OCI-LY1 (cell line): ENCODE measurements around the gene MYH7.

Experiments
- H2AFZ ChIP-seq: fragments of 200-600 bp; sonication (generic), shearing (Covaris generic); 2 replicates; pipeline ENCODE4 v1.6.0; 2014; ENCODE audit warnings: antibody characterized with exemption, mild to moderate bottlenecking, low read length
- H3F3A ChIP-seq: fragments of 200-600 bp; sonication (generic), shearing (Covaris generic); 2 replicates; pipeline ENCODE4 v1.6.0; 2014; ENCODE audit warnings: mild to moderate bottlenecking, antibody characterized with exemption, low read length, moderate library complexity; ENCODE audit not compliant: insufficient read depth
- H3K27ac ChIP-seq: fragments of 200-600 bp; sonication (generic); 2 replicates; pipeline ENCODE4 v1.5.1; 2014; ENCODE audit warnings: low read length, mixed run types, mild to moderate bottlenecking, low read depth; ENCODE audit not compliant: poor library complexity, severe bottlenecking
- H3K27me3 ChIP-seq: fragments of 200-600 bp; sonication (generic); 2 replicates; pipeline ENCODE4 v1.6.0; 2014; ENCODE audit warnings: antibody characterized with exemption, mild to moderate bottlenecking, low read length, moderate library complexity; ENCODE audit not compliant: insufficient read depth
- H3K36me3 ChIP-seq: fragments of 200-600 bp; sonication (generic); 2 replicates; pipeline ENCODE4 v1.6.1; 2014; ENCODE audit warnings: mild to moderate bottlenecking, antibody characterized with exemption, low read length, moderate library complexity, mixed read lengths; ENCODE audit not compliant: insufficient read depth
- H3K4me1 ChIP-seq: fragments of 200-600 bp; sonication (generic); 2 replicates; pipeline ENCODE4 v1.5.1; 2014; ENCODE audit warnings: mild to moderate bottlenecking, low read length, moderate library complexity; ENCODE audit not compliant: insufficient read depth, severe bottlenecking
- H3K4me2 ChIP-seq: fragments of 200-600 bp; sonication (generic), shearing (Covaris generic); 2 replicates; pipeline ENCODE4 v1.6.1; 2014; ENCODE audit warnings: low read length
- H3K4me3 ChIP-seq: fragments of 200-600 bp; sonication (generic); 2 replicates; pipeline ENCODE4 v1.5.1; 2014; ENCODE audit warnings: low read length, low read depth, mild to moderate bottlenecking, mixed read lengths; ENCODE audit not compliant: poor library complexity, severe bottlenecking
- H3K79me2 ChIP-seq: fragments of 200-600 bp; shearing (Covaris generic); 2 replicates; pipeline ENCODE4 v1.6.1; 2016; ENCODE audit warnings: mixed run types, low read length, mixed read lengths; ENCODE audit not compliant: insufficient read depth
- H3K9ac ChIP-seq: fragments of 200-600 bp; sonication (generic), shearing (Covaris generic); 2 replicates; pipeline ENCODE4 v1.6.1; 2014; ENCODE audit warnings: mild to moderate bottlenecking, low read length, mixed read lengths
- H3K9me2 ChIP-seq: fragments of 200-600 bp; sonication (generic), shearing (Covaris generic); 2 replicates; pipeline ENCODE4 v1.6.1; 2014; ENCODE audit warnings: low read depth, mild to moderate bottlenecking, low read length, mixed read lengths
- H3K9me3 ChIP-seq: fragments of 200-600 bp; shearing (Covaris generic); 2 replicates; pipeline ENCODE4 v1.6.1; 2014; ENCODE audit warnings: low read length, mixed read lengths
- H4K20me1 ChIP-seq: fragments of 200-600 bp; sonication (generic), shearing (Covaris generic); 2 replicates; pipeline ENCODE4 v1.6.0; 2016; ENCODE audit warnings: mild to moderate bottlenecking, low read length; ENCODE audit not compliant: insufficient read depth
- EZH2 ChIP-seq: fragments of 200-600 bp; sonication (generic), shearing (Covaris generic); IDR thresholded peaks from 2 replicates; pipeline ENCODE4 v1.8.0; 2017; ENCODE audit warnings: borderline replicate concordance, mixed run types, mild to moderate bottlenecking, antibody characterized with exemption, low read length, moderate library complexity, mixed read lengths
- TF ChIP-seq, protein P1 (sequence below): fragments of 200-600 bp; sonication (generic), shearing (Covaris generic); IDR thresholded peaks from 2 replicates; pipeline ENCODE4 v1.5.1; 2017; ENCODE audit warnings: mild to moderate bottlenecking, antibody characterized with exemption, low read length, moderate library complexity, mixed read lengths

Gene MYH7

DNA sequence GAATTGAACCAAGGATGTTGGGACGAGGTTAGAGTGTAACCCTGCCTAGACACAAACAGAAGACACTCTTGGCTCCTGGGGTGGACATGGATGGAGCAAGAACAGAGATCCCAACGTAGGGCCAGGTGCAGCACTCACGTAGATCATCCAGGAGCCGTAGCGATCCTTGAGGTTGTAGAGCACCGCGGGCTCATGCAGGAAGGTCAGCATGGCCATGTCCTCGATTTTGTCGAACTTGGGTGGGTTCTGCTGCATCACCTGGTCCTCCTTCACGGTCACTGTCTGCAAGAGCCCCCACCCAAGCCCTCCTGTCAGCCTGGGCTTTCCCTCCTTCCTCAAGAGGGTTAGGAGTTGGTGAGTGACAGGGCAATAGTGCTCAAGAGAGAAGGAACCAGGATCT, 2.5 kb downstream of the MYH7 start:
- H3F3A ChIP-seq, result no peaks in the 10 kb centered on the region
- no peak overlapping the region for H3K9ac ChIP-seq
- H3K36me3 ChIP-seq, result no peaks in the 10 kb centered on the region
- H3K27ac ChIP-seq, result no peak overlapping the region
- no peaks in the 10 kb centered on the region for H3K9me2 ChIP-seq
- no peak for TF ChIP-seq EZH2
- TF ChIP-seq, protein P1, sequence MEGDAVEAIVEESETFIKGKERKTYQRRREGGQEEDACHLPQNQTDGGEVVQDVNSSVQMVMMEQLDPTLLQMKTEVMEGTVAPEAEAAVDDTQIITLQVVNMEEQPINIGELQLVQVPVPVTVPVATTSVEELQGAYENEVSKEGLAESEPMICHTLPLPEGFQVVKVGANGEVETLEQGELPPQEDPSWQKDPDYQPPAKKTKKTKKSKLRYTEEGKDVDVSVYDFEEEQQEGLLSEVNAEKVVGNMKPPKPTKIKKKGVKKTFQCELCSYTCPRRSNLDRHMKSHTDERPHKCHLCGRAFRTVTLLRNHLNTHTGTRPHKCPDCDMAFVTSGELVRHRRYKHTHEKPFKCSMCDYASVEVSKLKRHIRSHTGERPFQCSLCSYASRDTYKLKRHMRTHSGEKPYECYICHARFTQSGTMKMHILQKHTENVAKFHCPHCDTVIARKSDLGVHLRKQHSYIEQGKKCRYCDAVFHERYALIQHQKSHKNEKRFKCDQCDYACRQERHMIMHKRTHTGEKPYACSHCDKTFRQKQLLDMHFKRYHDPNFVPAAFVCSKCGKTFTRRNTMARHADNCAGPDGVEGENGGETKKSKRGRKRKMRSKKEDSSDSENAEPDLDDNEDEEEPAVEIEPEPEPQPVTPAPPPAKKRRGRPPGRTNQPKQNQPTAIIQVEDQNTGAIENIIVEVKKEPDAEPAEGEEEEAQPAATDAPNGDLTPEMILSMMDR, result no peak
- 0 out of 2 replicates have a peak, but pooled peaks cover 4% of the 10 kb centered on the region for H3K27me3 ChIP-seq
- H4K20me1 ChIP-seq, result no peaks in the 10 kb centered on the region
- H3K9me3 ChIP-seq, result no peaks in the 10 kb centered on the region
- H3K4me3 ChIP-seq, result no peak overlapping the region
- no peak overlapping the region for H2AFZ ChIP-seq
- H3K4me1 ChIP-seq, result no peaks in the 10 kb centered on the region
- H3K4me2 ChIP-seq, result no peak overlapping the region
- no peaks in the 10 kb centered on the region for H3K79me2 ChIP-seq

DNA sequence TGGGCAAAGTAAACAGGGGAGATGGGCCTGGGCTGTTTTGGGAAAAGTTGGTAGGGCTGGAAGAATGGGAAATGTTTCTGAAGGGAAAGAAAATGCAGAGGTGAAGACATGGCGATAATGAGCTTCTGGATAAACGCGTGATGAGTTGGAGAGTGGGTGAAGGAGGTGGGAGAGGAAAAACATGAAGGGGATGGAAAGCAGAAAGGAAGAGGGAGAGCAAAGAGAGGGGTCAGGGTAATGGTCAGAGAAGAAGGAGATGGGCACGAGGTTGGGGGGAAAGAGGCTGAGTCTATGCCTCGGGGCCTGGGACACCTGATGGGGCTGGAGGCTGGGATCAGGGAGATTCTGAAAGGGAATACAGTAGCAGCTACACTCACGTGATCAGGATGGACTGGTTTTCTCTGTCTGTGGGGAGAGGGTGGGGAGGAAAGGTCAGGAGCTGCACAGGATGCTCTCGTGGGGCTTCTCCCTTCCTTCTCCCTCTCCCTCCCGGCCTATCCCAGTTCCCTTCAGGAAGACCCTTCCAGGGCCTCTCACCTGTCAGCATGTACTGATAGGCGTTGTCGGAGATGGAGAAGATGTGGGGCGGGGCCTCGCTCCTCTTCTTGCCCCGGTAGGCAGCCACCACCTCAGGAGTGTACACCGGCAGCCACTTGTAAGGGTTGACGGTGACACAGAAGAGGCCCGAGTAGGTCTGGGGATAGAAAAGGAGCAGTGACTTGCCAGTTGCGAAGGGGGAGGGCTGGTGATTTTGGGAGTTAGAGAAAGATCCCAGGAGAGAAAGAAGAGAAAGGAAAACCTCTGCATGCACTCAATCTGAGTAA, 3.1 kb downstream of the MYH7 start:
- no peaks in the 10 kb centered on the region for H3K9me2 ChIP-seq
- TF ChIP-seq, protein P1, result no peak
- TF ChIP-seq EZH2, result no peak
- H3F3A ChIP-seq, result no peaks in the 10 kb centered on the region
- no peaks in the 10 kb centered on the region for H3K4me1 ChIP-seq
- H3K27me3 ChIP-seq, result 0 out of 2 replicates have a peak, but pooled peaks cover 4% of the 10 kb centered on the region
- no peaks in the 10 kb centered on the region for H3K36me3 ChIP-seq
- no peaks in the 10 kb centered on the region for H3K79me2 ChIP-seq
- no peak overlapping the region for H3K27ac ChIP-seq
- H3K9ac ChIP-seq, result no peak overlapping the region
- no peak overlapping the region for H3K4me3 ChIP-seq
- H3K9me3 ChIP-seq, result no peaks in the 10 kb centered on the region
- no peak overlapping the region for H2AFZ ChIP-seq
- H4K20me1 ChIP-seq, result no peaks in the 10 kb centered on the region
- H3K4me2 ChIP-seq, result no peak overlapping the region

- 0 out of 2 replicates have a peak, but pooled peaks cover 4% of the 10 kb centered on the region for H3K27me3 ChIP-seq
- no peaks in the 10 kb centered on the region for H3F3A ChIP-seq
- no peaks in the 10 kb centered on the region for H3K4me1 ChIP-seq
- H3K27ac ChIP-seq, result no peak overlapping the region
- TF ChIP-seq, protein P1, result no peak
- no peak for TF ChIP-seq EZH2
- H4K20me1 ChIP-seq, result no peaks in the 10 kb centered on the region
- H3K4me2 ChIP-seq, result no peak overlapping the region
- no peak overlapping the region for H3K4me3 ChIP-seq
- no peaks in the 10 kb centered on the region for H3K9me2 ChIP-seq
- H2AFZ ChIP-seq, result no peak overlapping the region
- H3K9me3 ChIP-seq, result no peaks in the 10 kb centered on the region
- no peak overlapping the region for H3K9ac ChIP-seq
- H3K36me3 ChIP-seq, result no peaks in the 10 kb centered on the region
- H3K79me2 ChIP-seq, result no peaks in the 10 kb centered on the region
Observed at GRCh38 chr14:23431486-23431885, 4.0 kb downstream of the MYH7 start.
